EH (cell line): ENCODE results near the gene PTPRN2.
"Not testable (repeated sequence)": the region's sequence is repeated elsewhere in the genome, so short reads cannot be mapped to it uniquely, and the experiment has no call there.

Source experiments
- DNase-seq: peaks from one replicate; pipeline ENCODE4 v3.0.0-alpha.2; 2015; ENCODE audit warnings: low read depth

PTPRN2 gene

DNA sequence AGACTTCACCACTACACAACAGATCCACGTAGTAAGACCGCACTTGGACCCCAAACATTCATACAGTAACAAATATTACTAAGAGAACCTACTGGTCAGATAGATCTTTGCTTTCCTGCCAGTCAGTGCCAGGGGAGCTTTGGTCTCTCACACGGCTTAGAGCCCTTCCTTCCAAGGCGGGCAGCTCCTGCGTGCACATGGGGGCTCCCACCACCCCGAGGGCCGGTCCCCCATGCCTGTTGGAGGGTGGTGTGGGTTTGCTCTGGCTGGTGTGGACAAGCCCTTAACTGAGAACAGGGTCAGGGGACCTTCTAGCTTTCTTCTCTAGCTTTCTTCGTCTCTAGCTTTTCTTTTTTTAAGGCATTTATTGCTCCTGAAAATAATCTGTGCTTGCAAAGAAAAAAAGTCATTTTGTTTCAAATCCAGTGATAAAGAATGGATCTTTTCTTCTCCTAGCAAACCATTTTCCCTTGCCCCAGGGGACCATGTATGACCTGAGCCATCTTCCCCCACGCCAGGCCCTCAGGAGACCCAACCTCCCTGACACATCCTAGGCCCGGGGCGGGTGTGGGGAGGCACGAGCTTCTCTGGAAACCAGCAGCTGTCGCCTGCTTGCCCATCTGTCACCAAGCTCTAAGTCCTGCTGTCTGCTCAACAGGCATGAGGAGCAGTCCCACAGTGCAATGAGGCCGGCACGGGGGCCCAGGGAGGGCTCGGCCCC, 591.1 kb downstream of the PTPRN2 start:
- DNase-seq, result no peak

DNA sequence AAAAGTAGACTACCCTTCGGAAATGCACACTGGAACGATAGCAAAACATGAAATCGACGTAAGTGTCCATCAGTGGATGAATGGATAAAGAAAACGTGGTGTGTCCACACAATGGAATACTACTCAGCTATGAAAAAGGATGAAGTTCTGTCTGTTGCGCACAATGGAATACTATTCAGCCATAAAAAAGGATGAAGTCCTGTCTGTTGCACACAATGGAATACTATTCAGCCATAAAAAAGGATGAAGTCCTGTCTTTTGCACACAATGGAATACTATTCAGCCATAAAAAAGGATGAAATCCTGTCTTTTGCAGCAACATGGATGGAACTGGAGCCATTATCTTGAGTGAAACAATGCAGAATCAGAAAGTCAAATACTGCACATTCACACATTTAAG, 591.8 kb downstream of the PTPRN2 start:
- no peak for DNase-seq

DNA sequence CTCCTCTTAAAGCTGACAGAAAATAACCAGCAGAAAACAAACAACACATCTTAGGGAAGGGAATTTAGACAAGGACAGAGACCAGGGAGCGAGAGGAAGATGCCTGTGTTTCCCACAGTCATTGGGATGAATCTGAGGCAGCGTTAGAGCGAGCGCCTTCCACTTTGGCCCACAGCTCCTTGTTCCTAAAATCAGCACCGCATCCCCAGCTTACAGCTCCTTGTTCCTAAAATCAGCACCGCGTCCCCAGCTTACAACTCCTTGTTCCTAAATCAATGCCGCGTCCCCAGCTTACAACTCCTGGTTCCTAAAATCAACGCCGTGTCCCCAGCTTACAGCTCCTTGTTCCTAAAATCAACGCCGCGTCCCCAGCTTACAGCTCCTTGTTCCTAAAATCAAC, 593.3 kb downstream of the PTPRN2 start:
- DNase-seq, result no peak

DNA sequence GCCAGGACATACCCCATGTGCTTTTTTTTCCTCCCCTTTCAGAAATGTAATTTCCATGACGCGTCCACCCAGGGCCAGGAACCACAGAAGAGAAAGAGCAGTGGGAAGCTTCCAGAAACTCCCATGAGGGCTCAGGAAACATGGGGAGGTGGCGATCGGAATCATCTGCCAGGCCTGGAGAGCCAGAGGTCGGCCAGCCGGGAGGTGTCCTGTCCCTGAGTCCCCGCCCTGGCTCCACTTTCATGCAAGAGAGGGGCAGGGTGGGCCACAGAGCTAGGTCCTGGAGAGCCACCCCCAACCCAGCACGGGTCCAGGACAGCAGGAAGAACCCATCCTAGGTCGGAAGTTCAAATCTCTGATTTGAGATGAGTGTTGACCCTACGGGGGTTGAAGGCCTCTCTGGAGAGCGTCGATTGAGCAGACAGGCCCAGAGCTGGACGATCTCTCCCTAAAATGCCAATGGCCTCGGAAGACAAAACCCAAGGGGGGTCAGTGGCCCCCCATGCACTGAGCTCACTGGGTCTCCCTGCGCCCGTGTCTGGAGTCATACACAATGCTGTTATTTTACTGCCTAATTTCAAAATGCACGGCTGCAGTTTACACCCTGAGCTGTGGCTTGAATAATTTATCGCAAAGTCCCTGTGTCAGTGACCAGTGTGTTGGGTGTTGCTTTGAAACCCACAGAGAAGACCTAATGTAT, 594.1 kb downstream of the PTPRN2 start:
- DNase-seq, result no peak

DNA sequence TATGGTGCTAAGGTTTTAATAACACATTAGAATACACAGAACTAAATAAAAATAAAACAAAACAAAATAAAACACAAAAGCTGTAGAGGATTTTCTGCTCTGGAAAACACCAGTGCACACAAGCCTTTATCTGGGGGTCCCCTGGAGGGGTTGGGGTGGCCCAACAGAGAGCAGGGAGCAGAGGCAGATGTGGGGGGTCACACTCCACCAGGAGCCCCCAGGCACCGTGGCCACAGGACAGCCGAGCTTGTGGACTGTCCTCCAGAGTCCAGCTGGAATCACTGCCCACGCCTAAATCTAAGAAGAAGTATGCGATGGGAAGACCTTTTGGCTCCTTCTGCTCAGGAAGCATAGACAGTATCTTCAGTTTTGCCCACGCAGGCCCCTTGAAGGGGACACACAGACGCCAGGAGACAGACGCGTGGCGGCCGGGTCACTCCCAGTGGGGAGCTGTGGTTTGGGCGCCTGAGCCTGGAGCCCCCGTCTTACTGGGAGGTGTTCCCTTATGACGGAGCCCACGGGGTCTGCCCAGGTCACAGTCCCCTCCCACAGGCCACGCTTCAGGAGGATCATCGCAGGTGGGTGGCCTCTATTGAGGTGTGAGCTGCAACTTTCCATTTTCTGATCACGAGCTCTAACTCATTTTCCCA, 595.0 kb downstream of the PTPRN2 start:
- no peak for DNase-seq

DNA sequence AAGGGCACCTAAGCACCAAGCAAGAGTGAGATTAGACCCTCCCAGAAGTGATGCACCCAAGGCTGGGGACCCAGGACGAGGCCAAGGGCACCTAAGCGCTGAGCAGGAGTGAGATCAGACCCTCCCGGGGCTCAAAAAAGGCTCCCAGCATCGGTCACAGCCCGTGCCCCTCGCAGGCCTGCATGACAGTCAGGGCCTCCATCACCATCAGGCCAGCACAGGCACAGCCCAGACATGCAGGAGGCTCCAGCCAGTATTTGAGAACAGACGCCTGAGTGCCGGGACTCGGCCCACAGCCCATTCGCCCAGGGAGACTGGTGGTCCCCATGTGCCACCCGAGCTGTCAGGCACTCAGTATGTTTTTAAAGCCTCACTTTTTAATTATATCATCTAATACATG, 595.9 kb downstream of the PTPRN2 start:
- no peak for DNase-seq

DNA sequence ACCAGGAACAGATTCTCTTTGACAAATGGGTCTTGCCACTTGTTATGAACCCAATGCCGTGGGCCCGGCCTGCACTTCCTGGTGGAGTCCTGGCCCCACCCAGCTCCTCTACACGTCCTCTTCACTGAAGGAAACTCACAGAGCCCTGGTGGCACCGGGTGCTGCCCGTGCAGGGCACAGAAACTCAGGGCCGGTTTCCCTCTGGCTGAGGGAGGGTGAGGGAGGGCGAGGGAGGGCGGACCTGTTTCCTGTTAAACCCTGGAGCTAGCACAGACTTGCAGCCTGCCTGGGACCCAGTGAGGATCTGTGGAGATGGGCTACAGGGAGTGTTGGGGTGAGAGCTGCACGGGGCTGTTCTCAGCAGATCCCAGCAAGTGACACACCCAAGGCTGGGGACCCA, 596.3 kb downstream of the PTPRN2 start:
- no peak for DNase-seq

DNA sequence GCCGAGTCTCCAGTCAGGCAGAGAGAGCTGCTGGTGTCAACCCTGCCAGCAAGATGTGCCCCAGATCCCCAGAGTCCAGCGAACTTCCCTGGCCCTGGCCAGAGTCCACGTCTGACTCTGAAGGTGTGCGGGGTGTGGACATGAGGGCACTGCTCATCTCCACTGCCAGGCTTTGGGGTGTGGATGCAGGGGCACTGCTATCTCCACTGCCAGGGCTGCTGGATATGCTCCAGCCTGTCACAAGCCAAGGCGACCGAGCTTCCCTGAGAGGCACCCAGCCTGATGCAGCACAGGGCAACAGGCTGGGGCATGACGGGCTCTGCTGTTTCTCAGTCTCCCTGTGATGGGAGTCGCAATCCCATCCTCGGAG, 596.8 kb downstream of the PTPRN2 start:
- no peak for DNase-seq

DNA sequence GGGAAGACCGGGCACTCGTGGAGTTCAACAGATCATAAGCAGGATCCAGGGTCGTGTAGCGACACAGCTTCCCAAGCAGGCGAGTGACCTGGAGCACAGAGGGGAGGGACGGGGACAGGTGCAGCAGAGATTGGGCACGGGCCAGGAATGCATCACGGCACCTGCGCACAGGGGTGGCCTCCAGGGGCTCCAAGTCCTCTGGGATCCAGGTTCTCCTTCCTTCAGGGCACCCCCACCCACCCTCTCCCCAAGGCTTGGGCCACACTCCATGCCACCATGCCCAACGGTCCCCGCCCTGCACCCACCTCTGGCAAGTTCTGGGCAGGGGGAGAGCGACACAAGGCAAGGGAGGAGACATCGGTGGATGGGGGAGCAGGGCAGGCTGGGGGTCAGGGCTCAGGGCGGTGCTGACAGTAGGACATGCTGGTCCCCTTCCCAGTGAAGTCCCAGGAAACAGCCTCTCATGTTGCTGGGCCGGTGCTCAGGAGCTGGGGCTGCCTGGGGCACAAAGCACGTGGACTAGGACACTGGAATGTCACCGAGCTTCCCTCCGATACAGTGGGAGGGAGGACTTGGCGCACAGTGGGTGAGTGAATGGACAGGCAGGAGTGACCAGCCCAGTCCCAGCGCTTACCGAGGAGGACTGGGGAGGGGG, 597.3 kb downstream of the PTPRN2 start:
- DNase-seq, result no peak

DNA sequence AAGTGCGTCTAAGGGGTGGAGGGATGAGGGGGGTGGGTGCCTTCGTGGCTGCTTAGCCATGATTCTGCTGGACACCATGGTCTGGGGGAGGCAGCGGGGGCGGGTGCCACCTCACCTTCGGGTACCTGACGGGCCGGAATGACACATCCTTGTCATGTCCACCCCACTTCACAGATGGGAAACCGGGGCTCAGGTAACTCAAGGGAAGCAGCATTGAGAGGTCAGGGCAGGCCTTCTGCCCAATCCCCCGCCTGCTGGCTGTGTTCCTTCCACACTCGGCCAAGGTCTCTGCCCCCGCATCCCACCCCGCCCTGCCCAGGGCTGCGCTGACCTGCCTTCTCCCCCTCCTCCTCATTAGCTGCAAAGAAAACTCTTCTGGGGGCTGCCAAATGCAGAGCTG, 598.0 kb downstream of the PTPRN2 start:
- no peak for DNase-seq

DNA sequence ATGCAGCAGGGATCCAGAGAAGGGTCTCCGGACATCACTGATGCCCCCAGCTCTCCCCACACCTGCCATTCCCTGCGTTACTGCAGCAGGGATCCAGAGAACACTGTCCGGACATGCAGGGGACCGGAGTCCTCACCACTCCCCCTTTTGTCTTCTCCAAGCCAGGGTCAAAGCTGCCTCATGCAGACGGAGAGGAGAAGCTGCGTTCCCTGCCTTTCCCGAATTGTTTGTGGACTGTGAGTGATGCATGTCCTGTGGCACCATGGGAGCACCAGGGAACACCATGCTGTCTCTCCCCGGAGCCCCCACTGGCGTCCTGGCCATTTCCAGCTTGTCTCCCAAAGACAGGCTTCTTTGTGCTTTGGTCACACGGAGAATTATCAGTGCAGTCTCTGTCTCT, 599.7 kb downstream of the PTPRN2 start:
- no peak for DNase-seq

DNA sequence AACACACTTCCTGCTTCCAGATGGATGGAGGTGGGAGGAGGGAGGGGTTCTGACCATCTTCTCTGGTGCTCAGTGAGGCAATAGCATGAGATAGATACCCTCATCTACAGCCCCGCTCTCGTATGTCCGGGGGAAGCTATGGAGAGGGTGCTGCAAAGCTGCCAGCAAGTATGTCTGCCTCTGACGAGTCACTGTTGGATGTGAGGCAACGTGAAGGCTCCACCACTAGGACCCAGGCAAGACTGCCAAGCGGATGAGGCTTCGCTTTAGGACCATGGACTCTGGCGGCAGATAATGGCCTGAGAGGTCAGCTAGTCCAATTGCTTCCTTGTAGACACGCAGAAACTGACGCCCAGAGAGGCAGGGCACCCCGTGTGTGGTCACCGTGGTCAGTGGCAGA, 601.6 kb downstream of the PTPRN2 start:
- no peak for DNase-seq

DNA sequence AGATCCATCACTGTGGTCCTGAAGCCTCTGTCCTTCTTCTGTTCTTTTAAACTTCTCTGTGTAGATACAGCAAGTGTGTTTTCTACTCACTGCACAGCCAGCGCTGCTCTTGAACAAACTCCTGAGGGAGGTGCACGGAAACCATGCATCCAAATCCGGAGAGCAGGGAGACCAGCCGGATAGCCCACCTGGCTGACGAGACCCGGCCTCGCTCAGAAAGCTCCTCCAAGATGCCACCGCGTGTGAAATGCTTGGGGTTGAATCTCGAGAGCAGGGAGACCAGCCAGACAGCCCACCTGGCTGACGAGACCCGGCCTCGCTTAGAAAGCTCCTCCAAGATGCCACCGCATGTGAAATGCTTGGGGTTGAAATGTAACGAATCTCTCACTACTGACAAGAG, 602.0 kb downstream of the PTPRN2 start:
- no peak for DNase-seq

DNA sequence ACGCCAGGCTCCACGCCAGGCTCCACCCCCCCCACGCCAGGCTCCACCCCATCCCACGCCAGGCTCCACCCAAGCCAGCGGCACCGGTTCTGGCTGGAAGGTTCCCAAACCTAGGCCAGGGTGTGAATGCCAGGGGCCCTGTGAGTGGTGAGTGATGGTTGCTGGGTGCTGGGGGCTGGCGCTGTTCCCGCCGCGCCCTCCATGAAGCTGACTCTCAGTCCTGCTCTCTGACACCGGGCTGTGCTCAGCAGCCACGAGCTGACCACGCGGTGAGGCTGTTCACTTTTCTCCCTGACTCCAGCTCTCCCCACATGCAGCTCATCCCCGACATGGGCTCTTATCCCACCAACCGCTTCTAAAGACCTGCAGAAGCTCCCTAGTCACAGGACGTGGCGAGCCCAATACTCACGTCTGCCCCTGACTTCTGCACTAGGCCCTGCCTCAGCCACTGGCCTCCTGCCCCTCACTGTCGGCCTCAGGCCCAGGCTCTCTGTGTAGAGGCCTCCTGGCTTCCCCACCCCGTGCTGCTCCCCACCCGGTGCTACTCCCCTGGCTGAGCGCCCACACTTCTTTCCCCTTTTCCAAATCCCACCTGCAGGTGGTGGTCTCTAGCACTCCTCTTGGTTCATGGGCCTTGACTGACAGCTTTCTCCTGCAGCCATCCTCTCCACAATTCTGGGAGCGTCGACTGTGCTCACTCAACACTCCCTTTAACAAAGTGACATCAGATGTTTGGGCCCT, 603.0 kb downstream of the PTPRN2 start:
- DNase-seq, result no peak

DNA sequence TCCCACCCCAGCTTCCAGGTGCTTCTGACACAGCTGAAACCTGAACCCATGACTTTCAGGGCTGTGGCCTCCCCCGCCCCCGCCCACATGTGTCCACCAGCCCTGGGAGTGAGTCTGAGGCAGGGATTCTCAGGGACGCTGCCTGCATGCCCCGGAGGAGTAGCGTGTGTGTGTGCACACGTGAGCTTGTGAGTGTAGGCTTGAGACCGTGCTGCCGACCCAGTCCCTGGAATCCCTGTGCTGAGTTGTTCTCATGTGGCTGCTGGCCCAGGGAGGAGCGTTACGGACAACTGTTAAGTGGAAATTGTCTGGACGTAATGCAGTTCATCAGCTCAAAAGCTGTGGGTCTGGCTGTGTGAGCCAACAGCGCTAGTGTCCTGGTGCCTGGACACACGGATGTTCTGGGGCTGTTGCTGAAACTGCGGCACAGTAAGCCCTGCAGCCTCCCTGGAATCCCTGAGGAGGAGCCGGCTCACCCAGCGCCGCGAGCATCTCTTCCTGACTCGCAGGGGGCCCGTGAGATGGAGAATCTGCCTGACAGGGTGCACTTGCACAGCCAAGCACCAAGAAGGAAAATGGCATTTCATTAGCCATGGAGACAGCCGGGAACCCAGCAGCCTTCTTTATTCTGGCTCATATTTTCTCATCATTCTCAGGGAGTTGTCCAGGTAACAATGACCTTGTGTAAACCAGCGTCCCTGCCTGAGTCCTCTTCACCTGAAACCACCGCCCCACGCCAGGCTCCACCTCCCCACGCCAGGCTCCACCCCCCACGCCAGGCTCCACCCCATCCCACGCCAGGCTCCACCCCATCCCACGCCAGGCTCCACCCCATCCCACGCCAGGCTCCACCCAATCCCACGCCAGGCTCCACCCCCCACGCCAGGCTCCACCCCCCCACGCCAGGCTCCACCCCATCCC, 603.9 kb downstream of the PTPRN2 start:
- DNase-seq, result no peak

DNA sequence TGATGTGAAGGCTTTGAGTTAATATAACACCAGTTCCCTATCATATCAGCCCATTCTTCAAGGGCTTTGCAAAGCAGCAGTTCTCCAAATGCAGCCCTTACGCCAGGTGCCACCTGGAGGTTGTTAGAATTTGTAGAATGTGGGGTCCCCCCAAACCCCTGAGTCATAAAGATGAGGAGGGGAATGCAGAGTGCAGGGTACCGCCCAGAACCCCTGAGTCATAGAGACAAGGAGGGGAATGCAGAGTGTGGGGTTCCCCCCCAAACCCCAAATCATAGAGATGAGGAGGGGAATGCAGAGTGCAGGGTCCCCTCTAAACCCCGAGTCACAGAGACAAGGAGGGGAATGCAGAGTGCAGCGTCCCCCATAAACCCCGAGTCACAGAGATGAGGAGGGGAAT, 605.8 kb downstream of the PTPRN2 start:
- no peak for DNase-seq

DNA sequence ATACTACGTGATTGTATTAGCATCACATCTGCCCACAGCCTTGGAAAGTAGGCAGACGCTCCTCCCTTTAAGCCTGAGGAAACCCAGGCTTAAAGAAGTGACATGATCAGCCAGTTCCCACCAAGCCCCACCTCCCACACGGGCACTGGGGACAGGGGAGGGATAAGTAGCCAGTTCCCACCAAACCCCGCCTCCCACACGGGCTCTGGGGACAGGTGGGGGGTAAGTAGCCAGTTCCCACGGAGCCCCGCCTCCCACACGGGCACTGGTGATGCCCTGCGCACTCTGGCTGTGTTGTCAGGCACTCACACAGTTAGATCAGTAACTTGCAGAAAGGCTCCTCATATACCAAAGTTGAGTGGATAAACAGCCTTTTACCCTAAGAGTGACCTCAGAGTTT, 606.8 kb downstream of the PTPRN2 start:
- DNase-seq, result no peak

DNA sequence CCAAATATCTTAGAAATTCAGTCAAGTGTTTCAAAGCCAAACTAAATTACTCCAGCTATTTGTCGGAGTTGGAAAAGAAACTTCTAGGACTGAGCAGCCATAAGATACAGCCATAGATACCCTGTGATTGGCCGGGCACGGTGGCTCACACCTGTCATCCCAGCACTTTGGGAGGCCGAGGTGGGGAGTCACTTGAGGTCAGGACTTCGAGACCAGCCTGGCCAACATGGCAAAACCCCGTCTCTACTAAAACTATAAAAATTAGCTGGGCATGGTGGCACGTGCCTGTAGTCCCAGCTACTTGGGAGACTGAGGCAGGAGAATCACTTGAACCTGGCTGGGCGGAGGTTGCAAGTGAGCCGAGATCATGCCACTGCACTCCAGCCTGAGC, 607.3 kb downstream of the PTPRN2 start:
- DNase-seq, result not testable (repeated sequence)

DNA sequence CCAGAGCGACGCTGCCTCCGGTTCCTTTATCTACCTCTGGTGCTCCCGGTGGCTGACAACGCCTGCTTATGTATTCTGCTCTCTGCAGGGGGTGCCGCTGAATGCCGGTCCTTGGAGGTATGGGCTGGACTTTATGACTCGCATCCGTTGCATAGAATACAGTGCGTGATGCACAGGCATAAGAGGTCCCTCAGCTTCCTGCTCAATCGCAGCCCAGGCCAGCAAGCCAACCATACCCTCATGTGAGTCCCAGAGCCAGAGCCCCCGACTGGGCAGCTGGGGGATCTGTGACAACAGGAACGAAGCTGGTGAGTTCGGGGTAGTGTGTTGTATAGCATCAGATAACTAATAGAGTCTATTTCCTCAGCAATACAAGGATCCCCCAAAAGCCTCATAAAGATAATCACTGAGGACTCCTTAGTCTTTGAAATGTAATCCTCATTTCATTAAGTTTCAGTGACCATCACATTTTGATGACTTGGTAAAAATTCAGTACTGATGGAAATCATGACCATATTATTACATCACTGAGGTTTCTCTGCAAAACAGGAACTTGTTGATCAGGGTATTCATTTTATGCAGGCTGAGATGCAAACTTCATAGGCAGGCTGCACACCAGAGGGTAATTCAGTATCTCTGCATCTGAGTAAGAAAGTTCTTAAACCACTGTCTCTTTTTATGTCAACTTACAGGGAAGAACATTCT, 607.8 kb downstream of the PTPRN2 start:
- DNase-seq, result no peak

DNA sequence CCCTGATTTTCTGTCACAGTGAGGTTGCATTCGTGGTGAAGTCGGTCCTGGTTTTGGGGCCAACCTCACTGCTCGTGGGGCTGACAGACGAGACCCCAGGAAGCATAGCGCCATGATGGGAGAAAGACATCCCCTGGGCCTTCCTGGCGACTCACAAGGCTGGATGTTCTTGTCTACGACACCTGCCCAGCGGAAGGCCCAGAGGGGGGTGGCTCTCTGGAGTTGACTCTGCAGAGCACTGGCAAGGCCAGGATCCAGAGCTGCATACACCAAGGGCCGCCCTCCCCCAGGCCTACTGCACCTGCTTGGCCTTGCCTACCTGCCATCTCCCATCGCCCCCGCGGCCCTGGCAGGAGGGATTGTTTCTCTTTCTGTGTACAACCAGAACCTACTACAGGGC, 608.9 kb downstream of the PTPRN2 start:
- DNase-seq, result no peak
